HT-29 (cell line): Measurements from ENCODE around the gene AGAP3. TPM values are rescaled to one million over a fixed set of nuclear protein-coding genes. Genes with fewer than 3 reads are reported as not detected.

ENCODE experiments used
- DNase-seq: peaks from one replicate; pipeline ENCODE4 v3.0.0-alpha.2; 2015; ENCODE audit warnings: low spot score
- total RNA-seq: library from RNA; depleted of rRNA; stranded (reverse); fragments of >200 nt; shearing (Covaris generic); gene quantifications from 2 replicates; pipeline ENCODE4 v1.2.3, GENCODE V29; 2014

The AGAP3 gene
- total RNA-seq, 1 experiment from 2014 or later: 162 TPM

GRCh38 chr7:151073990-151074389 is 12.3 kb upstream of the AGAP3 start:
- DNase-seq: no peak

DNA sequence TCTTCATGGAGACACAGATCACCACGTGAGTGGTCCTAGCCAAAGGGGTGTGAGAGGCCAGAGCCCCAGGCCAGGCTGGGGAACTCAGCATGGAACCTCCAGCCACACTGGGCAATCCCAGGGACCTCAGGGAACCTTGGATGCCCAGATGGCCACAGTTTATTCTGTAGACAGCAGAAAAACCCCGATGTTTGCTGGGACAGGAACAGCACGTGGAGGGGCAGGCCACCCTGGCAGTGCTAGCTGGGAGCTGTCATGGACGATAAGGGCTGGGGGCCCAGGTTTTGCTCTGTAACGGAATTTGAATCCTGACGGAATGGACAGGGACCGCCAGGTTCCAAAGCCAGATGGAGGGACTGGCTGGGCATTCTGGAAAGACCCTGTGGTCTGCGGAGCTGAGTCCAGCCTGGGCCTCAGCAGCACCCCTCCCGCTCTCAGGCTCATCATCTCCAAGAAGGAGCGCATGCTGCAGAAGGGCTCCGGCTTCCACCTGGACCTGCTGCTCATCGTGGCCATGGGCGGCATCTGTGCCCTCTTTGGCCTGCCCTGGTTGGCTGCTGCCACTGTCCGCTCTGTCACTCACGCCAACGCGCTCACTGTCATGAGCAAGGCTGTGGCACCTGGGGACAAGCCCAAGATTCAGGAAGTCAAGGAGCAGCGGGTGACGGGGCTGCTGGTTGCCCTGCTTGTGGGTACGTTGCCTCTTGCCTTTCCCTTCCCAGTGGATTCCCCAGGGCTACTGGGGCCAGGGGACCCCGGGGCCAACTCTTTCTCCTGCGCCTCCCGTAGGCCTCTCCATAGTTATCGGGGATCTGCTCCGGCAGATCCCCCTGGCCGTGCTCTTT is 11.2 kb upstream of the AGAP3 start:
- DNase-seq: no peak

- no peak for DNase-seq
Observed at GRCh38 chr7:151075662-151075971, 10.7 kb upstream of the AGAP3 start.

- no peak for DNase-seq
Observed at GRCh38 chr7:151075978-151076426, 10.3 kb upstream of the AGAP3 start.

- peak; percentile 69 for DNase-seq
Observed at GRCh38 chr7:151076863-151077704, 9.2 kb upstream of the AGAP3 start.

DNA sequence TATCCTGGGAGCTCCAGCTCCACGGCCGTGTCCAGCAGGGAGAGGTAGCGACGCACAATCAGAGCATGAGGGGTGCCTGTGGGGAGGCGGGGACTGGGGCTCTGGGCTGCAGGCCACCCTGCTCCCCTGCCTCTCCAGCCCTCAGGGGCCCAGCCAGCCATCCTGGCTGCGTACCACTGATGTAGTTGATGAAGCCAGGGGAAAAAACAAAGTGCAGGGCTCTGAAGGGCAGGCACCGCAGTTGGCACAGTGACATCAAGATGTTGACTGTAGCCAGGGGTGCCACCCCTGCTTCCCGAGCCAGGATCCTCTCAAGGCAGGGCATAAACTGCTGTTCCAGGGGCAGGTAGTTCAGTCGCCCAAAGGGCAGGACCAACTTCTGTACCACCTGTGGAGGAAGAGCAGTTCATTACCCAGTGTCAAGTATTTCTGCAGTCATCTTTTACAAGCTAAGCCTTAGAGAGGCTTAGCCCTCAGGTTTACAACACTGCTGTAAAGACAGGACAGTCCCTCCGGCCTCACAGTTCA is 8.5 kb upstream of the AGAP3 start:
- no peak for DNase-seq

- peak; percentile 8 for DNase-seq
Observed at GRCh38 chr7:151078233-151079040, 7.8 kb upstream of the AGAP3 start.

GRCh38 chr7:151079199-151079910 is 6.9 kb upstream of the AGAP3 start:
- DNase-seq: no peak

GRCh38 chr7:151080067-151080521 is 6.2 kb upstream of the AGAP3 start:
- DNase-seq: peak; percentile 48

GRCh38 chr7:151080522-151081169 is 5.6 kb upstream of the AGAP3 start, which contains the start of gene FASTK:
TSS of gene FASTK (minus strand) at chr7:151080809. CDS start at chr7:151080766, 43 bp downstream.
- DNase-seq: peak; percentile 98

GRCh38 chr7:151081170-151082101 is 4.8 kb upstream of the AGAP3 start:
- peak; percentile 79 for DNase-seq

- peak; percentile 52 for DNase-seq
Observed at GRCh38 chr7:151082141-151083070, 3.9 kb upstream of the AGAP3 start.

DNA sequence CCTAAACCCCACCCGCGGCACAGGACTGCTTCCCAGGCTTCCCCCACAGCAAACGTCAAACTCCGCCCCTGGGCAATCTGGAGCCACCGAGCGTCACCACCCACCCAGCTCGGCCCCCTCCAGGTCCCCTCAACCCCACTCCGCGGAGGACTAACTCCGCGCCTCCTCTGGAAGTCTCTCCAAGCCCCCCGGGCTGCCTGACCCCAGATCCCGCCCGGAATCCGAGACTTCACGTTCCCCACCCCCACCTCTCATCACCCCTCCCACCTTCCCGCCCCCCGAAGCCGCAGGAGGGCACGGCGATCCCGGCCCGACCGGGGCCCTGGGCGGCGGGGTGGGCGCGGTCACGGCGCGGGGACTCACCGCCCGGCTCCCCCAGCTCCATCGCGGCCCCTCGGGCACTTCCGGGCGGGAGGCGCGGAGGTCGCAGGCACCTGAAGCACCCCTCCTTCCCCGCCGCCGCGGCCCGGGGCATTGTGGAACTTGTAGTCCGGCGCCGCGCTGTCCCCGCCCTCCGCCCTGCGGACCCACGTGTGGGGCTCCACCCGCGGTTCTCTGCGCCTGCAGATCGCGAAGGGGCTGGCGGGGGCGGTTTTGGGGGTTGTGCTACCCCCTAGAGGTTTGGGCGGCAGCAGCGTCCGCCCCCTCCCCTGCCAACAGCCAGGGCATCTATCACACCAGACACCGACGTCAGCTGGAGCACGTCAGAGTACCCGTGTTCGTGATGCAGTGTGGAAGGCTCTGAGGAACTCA is 3.0 kb upstream of the AGAP3 start, which contains the start of gene TMUB1:
Gene TMUB1, minus strand, starts transcription at position 423 of the 753 bp plus-strand sequence. CDS start 930 bp downstream, outside the sequence.
- peak; percentile 72 for DNase-seq

DNA sequence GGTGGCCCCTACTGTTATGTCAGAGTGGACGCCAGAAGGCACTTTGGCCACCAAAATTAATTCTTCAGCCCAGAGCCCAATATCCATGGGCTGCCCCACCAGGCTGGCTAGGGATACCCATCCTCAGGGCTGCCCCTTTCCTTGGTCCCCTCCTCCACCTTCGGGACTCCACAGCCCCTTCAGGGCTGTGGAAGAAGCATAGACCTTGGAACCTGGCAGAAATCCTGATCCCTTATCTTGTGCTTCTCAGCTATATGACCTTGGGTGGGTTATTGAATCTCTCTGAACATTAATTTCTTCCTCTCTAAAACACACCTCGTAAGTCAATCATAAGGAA is 2.5 kb upstream of the AGAP3 start:
- DNase-seq: no peak

DNA sequence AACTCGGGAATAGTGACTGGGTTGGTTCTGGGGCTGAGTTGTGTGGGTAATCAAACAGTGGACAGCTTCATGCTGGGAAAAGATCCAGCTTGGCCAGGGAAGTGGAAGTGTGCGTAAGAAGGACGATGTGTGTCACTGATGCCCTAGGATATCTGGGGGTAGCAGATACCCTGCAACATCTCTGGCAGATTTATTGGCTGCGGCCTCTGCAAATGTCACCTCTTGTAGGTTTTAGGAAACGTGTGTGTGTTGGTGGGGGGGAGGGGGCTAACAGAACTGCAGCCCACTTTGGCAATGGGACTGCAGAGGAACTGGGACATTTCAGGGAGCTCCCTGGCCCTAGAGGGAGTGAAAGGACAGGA is 965 bp upstream of the AGAP3 start:
- DNase-seq: no peak

- no peak for DNase-seq
Observed at GRCh38 chr7:151086802-151087244, 548 bp downstream of the AGAP3 start.
